HG03045 (cell line): Measurements from ENCODE around the gene CD22.

Experiments
- ATAC-seq: cut with Tn5 transposase; IDR thresholded peaks from one replicate; pipeline ENCODE4 v1.9.1; 2021; ENCODE audit warnings: mild to moderate bottlenecking, moderate library complexity; ENCODE audit not compliant: unreplicated experiment

CD22 gene

DNA sequence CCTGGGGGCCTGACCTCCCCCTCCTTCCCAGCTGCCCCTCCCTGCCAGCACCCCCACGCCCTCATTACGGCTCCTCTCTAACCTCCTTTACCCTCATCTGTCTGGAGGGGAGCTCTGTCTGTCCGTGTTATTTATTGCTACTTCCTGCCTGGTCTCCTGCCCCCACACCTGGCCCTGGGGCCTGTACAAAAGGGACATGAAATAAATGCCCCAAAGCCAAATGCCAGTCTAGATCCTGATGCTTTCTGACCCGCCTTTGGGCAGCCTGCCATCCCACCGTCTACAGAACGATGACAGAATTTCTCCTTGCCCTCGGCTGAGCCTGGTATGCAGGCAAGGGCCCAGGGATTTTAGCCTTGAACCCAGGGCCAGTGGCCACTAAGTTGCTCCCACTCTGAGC, 15.4 kb upstream of the CD22 start:
- ATAC-seq, result no peak

DNA sequence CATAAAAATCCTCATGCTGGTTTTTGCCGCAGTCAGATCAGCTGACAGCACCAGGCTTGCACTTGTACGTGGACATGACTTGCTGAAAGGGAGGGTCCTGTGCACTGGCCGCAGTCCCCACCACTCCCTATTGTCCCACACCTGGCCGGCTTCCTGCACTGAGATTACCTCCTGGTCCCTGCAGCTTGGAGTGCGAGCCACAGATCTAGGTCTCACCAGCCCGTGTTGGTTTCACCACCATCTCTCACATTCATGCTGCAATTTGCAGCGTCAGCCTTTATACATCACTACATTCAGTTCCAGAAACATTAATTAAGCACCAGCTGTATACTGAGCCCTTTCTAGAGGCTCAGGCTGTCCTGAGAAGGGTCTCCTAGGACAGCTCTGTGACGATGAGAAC, 15.0 kb upstream of the CD22 start:
- no peak for ATAC-seq

- ATAC-seq, result no peak
Measured at GRCh38 chr19:35314858-35315470, 14.0 kb upstream of the CD22 start.

DNA sequence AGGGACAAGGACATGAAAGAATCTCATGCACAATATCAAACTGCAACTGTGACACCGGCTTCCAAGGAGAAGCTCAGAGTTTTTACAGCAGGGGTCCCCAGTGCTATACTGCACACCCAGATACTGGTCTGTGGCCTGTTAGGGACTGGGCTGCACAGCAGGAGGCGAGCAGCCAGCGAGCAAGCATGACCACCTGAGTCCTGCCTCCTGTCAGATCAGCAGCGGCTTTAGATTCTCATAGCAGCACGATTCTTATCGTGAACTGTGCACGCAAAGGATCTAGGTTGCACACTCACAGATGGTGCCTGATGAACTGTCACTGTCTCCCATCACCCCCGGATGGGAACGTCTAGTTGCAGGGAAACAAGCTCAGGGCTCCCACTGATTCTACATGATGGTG, 13.1 kb upstream of the CD22 start:
- no peak for ATAC-seq

DNA sequence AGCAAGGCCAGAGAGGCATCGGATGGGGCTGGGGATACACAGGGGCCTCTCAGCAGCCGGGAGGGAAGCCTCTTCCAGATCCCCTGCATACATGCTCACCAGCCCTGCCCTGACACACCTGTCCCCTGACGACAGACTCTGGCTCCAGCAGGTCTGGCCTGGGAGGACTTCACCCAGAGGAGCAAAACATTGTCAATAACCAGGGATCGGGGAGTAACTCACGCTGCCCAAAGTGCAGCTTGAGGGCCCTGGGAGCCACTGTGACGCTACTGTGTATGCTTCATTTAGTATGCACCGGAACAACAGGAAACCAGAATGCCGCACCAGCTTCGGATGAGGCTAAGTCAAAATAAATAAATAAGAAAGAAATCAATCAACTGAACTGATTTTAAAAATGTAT, 12.4 kb upstream of the CD22 start:
- no peak for ATAC-seq

DNA sequence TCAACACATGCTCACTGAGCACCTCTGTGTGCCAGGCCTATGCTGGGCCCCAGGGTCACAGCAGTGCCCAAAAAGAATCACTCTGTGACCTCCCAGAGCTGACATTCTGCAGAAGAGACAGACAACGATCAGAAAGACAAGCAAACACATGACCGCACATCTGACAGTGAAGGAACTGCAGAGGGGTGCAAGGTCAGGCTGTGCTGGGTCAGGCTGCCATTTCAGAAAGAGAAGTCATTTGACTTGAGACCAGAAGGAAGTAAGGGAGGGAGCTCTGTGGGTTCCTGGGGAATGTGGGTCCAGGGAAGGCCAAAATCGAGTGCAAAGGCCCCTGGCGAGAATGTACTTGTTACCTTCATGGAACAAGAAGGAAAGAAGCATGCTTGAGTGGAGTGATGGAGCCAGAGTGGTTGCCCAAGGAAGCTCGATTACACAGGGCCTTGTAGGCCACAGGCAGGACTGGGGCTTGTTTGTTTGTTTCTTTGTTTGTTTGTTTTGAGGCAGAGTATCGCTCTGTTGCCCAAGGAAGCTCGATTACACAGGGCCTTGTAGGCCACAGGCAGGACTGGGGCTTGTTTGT, 11.4 kb upstream of the CD22 start:
- ATAC-seq, result no peak

DNA sequence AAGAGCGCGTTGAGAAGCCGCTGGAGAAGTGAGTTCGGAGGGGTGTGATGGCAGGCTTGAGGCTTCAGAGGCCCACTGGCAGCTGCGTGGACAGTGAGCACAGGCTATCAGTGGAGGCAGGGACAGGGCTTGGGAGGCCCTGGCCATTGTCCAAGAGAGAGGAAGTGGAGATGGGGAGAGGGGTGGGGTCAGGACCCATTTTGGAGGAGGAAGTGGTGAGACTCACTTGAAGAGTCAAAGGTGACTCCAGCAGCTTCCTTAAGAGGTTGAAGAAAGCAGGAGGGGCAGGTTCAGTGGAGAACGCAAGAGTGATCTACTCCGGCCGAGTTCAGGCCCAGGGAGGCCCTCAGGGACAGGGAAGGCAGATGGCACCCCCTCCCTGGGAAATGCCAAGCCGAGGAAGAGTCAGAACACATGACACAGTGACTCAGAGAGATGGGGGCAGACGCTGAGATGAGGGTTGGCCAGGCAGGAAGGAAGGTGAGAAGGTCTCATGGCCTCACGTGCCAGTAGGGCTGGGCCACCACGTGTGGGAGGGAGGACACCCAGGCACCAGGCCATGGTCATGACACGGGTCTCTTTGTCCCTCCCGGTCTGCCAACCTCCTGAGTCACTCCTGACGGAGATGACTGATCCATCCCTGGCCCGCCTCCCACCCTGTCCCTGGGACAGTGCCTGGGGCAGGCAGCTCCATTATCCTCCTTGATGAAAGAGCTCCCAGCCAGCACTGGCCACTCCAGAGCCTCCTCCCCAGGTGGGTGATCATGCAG, 10.1 kb upstream of the CD22 start:
- no peak for ATAC-seq

DNA sequence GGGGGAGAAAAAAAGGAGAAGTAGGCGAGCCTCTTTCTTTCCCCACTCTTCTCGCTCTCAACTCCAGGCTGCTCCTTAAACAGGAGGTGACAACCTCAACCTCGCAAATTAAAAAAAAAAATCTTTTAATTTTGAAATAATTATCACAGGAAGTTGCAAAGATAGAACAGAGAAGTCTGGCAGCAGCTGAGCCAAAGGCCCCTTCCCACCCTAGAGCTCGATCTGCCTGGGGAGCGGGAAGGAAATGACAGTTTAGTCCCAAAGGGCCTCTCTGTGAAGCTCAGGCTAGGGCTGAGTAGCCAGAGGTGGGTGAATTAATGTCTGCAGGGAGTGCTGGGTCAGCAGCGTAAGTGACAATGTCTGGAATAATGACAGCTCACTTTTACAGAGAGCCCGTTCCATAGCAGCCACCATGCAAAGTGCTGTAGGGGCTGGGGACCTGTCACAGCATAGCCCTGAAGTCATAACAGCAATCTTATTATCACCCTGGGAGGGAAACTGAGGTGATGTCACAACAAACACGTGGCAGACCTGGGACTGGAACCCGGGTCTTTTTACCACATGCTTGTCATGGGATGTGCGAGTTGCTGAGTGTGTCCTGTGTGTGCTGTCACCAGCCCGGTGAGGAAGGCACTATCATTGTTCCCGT, 8.8 kb upstream of the CD22 start:
- no peak for ATAC-seq

DNA sequence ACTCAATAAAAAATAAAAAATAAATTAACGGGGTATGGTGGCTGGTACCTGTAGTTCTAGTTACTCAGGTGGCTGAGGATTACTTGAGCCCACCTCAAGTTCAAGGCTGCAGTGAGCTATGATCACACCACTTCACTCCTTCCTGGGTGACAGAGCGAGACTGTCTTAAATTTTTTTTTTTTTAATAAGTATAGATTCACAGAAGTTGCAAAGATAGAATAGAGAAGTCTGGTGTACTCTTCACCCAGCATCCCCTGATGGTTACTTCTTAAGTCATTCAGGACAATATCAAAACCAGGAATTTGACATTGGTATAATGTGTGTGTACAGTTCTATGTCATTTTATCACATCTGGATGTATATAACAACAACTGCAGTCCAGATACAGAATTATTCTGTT, 7.7 kb upstream of the CD22 start:
- ATAC-seq, result no peak

GRCh38 chr19:35322014-35322413, 7.0 kb upstream of the CD22 start:
- ATAC-seq, result no peak

DNA sequence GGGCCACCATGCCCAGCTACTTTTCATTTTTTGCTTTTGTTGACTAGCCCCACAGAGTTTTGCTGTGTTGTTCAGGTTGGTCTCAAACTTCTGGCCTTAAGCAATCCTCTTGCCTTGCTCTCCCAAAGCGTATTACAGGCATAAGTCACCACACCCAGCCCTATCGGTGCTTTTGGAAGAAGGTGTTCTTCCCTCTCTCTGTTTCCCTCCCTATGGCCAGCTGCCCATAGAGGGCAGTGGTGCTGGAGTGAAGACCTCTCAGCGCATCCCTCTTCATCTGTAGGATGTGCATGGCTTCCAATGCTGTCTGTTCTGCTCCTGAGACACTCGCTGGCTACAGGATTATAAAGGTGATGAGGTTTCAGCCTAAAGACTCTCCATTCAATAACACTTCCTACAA, 1.3 kb upstream of the CD22 start:
- ATAC-seq, result no peak

- no peak for ATAC-seq
Measured at GRCh38 chr19:35329323-35329722, 336 bp downstream of the CD22 start.

GRCh38 chr19:35330475-35330874, 1.5 kb downstream of the CD22 start:
- ATAC-seq, result no peak

DNA sequence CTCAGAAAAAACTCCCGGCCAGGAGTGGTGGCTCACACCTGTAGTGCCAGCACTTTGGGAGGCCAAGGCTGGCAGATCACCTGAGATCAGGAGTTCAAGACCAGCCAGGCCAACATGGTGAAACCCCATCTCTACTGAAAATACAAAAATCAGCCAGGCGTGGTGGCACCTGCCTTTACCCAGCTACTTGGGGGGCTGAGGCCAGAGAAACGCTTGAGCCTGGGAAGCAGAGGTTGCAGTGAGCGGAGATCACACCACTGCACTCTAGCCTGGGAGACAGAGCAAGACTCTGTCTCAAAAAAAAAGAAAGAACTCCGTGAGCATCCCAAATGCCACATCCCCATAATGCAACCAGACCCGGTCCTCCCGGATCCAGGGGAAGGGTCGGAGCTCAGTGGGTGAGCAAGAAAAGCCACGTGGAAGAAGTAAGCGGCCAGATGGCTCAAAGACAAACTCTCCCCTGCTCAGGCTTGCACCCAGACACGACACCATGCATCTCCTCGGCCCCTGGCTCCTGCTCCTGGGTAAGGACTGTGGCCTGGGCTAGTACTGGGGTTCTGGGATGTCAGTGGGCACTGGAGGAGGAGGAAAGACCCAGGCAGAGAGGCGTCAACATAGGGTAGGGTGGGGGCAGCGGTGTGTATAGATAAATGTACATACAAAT, 2.7 kb downstream of the CD22 start:
- no peak for ATAC-seq

GRCh38 chr19:35332817-35333216, 3.8 kb downstream of the CD22 start:
- ATAC-seq, result no peak

GRCh38 chr19:35334144-35334753, 5.3 kb downstream of the CD22 start:
- ATAC-seq, result no peak

GRCh38 chr19:35336166-35336955, 7.4 kb downstream of the CD22 start:
- ATAC-seq, result no peak

GRCh38 chr19:35337097-35337983, 8.4 kb downstream of the CD22 start:
- no peak for ATAC-seq

- ATAC-seq, result no peak
Measured at GRCh38 chr19:35337984-35338296, 9.0 kb downstream of the CD22 start.
